Keratinocyte (primary cell): ENCODE measurements around the gene EPG5. TPM values are rescaled to one million over a fixed set of nuclear protein-coding genes. Genes with fewer than 3 reads are reported as not detected.

Experiments used
- DNase-seq: peaks from one replicate; pipeline ENCODE4 v3.0.0-alpha.2; 2011; ENCODE audit warnings: low read depth, missing footprints, low spot score
- FAIRE-seq: peaks from 2 replicates; lab custom pipeline; 2011; peaks lifted over from hg19 to GRCh38; lab: Jason Lieb, UNC
- H2AFZ ChIP-seq: 2 replicates; pipeline ENCODE4 v1.6.0; 2012; ENCODE audit warnings: low read length, control low read depth, inconsistent platforms; ENCODE audit not compliant: control insufficient read depth
- H3K27ac ChIP-seq: 2 replicates; pipeline ENCODE4 v1.5.1; 2011; ENCODE audit warnings: low read length; ENCODE audit not compliant: control insufficient read depth, insufficient read depth
- H3K27me3 ChIP-seq: 3 replicates; pipeline ENCODE4 v1.6.0; 2011; ENCODE audit warnings: low read length; ENCODE audit not compliant: control insufficient read depth, insufficient read depth; ENCODE audit errors: extremely low read depth
- H3K36me3 ChIP-seq, 2 experiments: 2 replicates in 1 of 2; 3 replicates in 1 of 2; pipeline ENCODE4 v1.5.1; 2011; ENCODE audit warnings: low read length in 2 of 2, mild to moderate bottlenecking in 1 of 2; ENCODE audit not compliant: control insufficient read depth in 2 of 2, insufficient read depth in 2 of 2; ENCODE audit errors: extremely low read depth in 1 of 2
- H3K4me1 ChIP-seq: 3 replicates; pipeline ENCODE4 v1.5.1; 2011; ENCODE audit warnings: low read length; ENCODE audit not compliant: control insufficient read depth, insufficient read depth; ENCODE audit errors: extremely low read depth
- H3K4me2 ChIP-seq: 3 replicates; pipeline ENCODE4 v1.6.0; 2011; ENCODE audit warnings: low read depth, low read length; ENCODE audit not compliant: control insufficient read depth, insufficient read depth; ENCODE audit errors: extremely low read depth
- H3K4me3 ChIP-seq, 3 experiments: fragments of 200-600 bp in 1 of 3; sonication (generic) in 1 of 3; 2 replicates in 2 of 3; 3 replicates in 1 of 3; pipeline ENCODE4 v1.5.1; 2011 to 2016; ENCODE audit warnings: low read length in 3 of 3, mild to moderate bottlenecking in 3 of 3, control low read depth in 2 of 3, inconsistent platforms in 1 of 3, low read depth in 1 of 3, mixed read lengths in 1 of 3, mixed run types in 1 of 3, moderate library complexity in 1 of 3; ENCODE audit not compliant: control insufficient read depth in 2 of 3, insufficient read depth in 2 of 3; ENCODE audit errors: extremely low read depth in 1 of 3
- H3K79me2 ChIP-seq: 2 replicates; pipeline ENCODE4 v1.6.0; 2012; ENCODE audit warnings: low read length; ENCODE audit not compliant: control insufficient read depth, insufficient read depth
- H3K9ac ChIP-seq: 3 replicates; pipeline ENCODE4 v1.6.0; 2011; ENCODE audit warnings: low read length; ENCODE audit not compliant: control insufficient read depth, insufficient read depth; ENCODE audit errors: extremely low read depth
- H3K9me1 ChIP-seq: 3 replicates; pipeline ENCODE4 v1.6.0; 2011; ENCODE audit warnings: low read length; ENCODE audit not compliant: control insufficient read depth, insufficient read depth; ENCODE audit errors: extremely low read depth
- H3K9me3 ChIP-seq: 2 replicates; pipeline ENCODE4 v1.5.1; 2012; ENCODE audit warnings: low read depth, low read length; ENCODE audit not compliant: control insufficient read depth
- H4K20me1 ChIP-seq: 3 replicates; pipeline ENCODE4 v1.6.0; 2011; ENCODE audit warnings: low read length; ENCODE audit not compliant: control insufficient read depth, insufficient read depth; ENCODE audit errors: extremely low read depth
- EZH2 ChIP-seq: IDR thresholded peaks from one replicate; pipeline ENCODE4 v1.6.1; 2012; ENCODE audit warnings: inconsistent platforms, mild to moderate bottlenecking, low read length, moderate library complexity
- dilution Hi-C: fragments of 300-500 bp; cut with MboI; formaldehyde crosslinking; loops from one replicate; pipeline ENCODE4 v1.7.0; 2020; ENCODE audit warnings: low sequenced_read_pairs; ENCODE audit not compliant: extremely low pct_ligation_motif_present
- polyA plus RNA-seq, 5 experiments: library from polyadenylated mRNA; depleted of rRNA in 3 of 5; stranded (reverse) in 3 of 5; stranded (forward) in 1 of 5; unstranded in 1 of 5; fragments of >200 nt; gene quantifications; 1 replicate in 1 of 5; 2 replicates in 3 of 5; 3 replicates in 1 of 5; pipeline versions ENCODE4 v1.2.1 to v1.2.3, GENCODE V29; 2011 to 2012; ENCODE audit warnings: missing spikeins in 2 of 5, low read depth in 1 of 5, low replicate concordance in 1 of 5
- TF ChIP-seq, protein P1 (sequence below), 3 experiments: IDR thresholded peaks in 1 of 3; conservative IDR thresholded peaks in 1 of 3; optimal IDR thresholded peaks in 1 of 3; 2 replicates in 2 of 3; 3 replicates in 1 of 3; pipeline versions ENCODE3 to v1.5.1; 2011; ENCODE audit warnings: low read length in 3 of 3, mild to moderate bottlenecking in 3 of 3, moderate library complexity in 2 of 3, control low read depth in 1 of 3, inconsistent platforms in 1 of 3; ENCODE audit not compliant: insufficient read depth in 2 of 3; ENCODE audit errors: extremely low read depth in 1 of 3

The EPG5 gene
- polyA plus RNA-seq, 1 donor (not counting 4 experiments of a cell fraction or from before 2014, with no cell fraction given), result 17.8 TPM

DNA sequence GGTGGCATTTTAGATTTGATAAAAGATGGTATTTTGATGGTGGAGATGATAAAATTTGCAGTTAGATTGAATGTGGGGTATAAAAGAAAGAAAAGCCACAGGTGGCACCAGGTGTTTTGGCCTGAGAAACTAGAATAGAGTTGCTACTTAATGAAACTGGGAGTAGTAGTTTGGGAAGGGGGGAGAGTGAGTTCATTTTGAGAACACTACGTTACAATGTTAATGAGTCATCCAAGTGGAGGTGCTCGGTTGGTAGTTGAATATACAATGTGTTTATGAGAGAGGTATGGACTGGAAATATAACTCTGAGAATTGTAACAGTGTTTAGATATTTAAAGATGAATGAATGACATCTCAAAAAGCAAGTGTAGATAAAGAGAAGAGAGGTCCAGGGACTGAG, 26.4 kb downstream of the EPG5 start:
- Histone ChIP-seq H3K9ac (no peak overlapping the region), H3K79me2 (no peaks in the 10 kb centered on the region), H2AFZ (no peak overlapping the region), H3K4me2 (no peak overlapping the region), H3K4me3 (no peak overlapping the region), H3K36me3 (peaks cover 18 to 41% of the 10 kb centered on the region in 2 experiments), H3K9me3 (no peaks in the 10 kb centered on the region), H3K27me3 (no peaks in the 10 kb centered on the region), H3K9me1 (no peaks in the 10 kb centered on the region), H3K27ac (no peak overlapping the region), H4K20me1 (no peaks in the 10 kb centered on the region), H3K4me1 (no peaks in the 10 kb centered on the region)
- FAIRE-seq (no peak), DNase-seq (no peak)
- TF ChIP-seq, protein P1, sequence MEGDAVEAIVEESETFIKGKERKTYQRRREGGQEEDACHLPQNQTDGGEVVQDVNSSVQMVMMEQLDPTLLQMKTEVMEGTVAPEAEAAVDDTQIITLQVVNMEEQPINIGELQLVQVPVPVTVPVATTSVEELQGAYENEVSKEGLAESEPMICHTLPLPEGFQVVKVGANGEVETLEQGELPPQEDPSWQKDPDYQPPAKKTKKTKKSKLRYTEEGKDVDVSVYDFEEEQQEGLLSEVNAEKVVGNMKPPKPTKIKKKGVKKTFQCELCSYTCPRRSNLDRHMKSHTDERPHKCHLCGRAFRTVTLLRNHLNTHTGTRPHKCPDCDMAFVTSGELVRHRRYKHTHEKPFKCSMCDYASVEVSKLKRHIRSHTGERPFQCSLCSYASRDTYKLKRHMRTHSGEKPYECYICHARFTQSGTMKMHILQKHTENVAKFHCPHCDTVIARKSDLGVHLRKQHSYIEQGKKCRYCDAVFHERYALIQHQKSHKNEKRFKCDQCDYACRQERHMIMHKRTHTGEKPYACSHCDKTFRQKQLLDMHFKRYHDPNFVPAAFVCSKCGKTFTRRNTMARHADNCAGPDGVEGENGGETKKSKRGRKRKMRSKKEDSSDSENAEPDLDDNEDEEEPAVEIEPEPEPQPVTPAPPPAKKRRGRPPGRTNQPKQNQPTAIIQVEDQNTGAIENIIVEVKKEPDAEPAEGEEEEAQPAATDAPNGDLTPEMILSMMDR (optimal IDR thresholded peaks at IDR 0.05 in 1 of 3, IDR thresholded peaks at IDR 0.05 in 1 of 3, conservative IDR thresholded peaks at IDR 0.05 in 1 of 3; ENCODE audit: extremely low read depth in 1 of 3, insufficient read depth in 2 of 3, low read length in 3 of 3), result no peak
- no peak for TF ChIP-seq EZH2
- dilution Hi-C loops, result no loop called here

DNA sequence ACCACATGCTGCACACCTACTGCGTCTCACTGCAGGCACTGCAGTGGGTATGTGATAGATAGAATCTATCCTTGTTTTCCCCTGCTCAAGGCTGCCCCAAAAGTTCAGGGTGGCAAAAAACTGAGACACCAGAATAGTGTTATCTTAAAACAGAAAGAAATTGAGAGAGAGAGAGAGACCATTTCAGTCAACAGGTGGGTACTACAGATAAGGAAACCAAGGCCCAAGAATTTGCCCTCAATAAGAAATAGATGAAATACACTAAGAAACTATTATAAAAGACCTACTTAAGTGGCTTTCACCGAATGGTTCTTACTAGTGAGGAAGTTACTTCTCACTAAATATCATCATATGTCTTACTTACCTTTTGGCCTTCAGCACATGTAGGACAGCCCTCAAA, 27.9 kb downstream of the EPG5 start:
- DNase-seq (no peak), FAIRE-seq (no peak)
- H3K27me3 ChIP-seq, result no peaks in the 10 kb centered on the region
- H3K9ac ChIP-seq, result no peak overlapping the region
- peaks cover 22 to 36% of the 10 kb centered on the region in 2 experiments for H3K36me3 ChIP-seq
- H3K27ac ChIP-seq, result no peak overlapping the region
- H3K4me2 ChIP-seq, result no peak overlapping the region
- H2AFZ ChIP-seq, result no peak overlapping the region
- no peak for TF ChIP-seq EZH2
- TF ChIP-seq, protein P1 (optimal IDR thresholded peaks at IDR 0.05 in 1 of 3, IDR thresholded peaks at IDR 0.05 in 1 of 3, conservative IDR thresholded peaks at IDR 0.05 in 1 of 3; ENCODE audit: extremely low read depth in 1 of 3, insufficient read depth in 2 of 3, low read length in 3 of 3), result no peak
- H3K9me3 ChIP-seq, result no peaks in the 10 kb centered on the region
- H3K9me1 ChIP-seq, result no peaks in the 10 kb centered on the region
- H4K20me1 ChIP-seq, result no peaks in the 10 kb centered on the region
- H3K4me1 ChIP-seq, result no peaks in the 10 kb centered on the region
- H3K4me3 ChIP-seq, result no peak overlapping the region
- dilution Hi-C loops, result no loop called here
- H3K79me2 ChIP-seq, result no peaks in the 10 kb centered on the region
